ENCODE measurements around the gene HEATR5B. TPM values are rescaled to one million over a fixed set of nuclear protein-coding genes. Genes with fewer than 3 reads are reported as not detected.
"Not testable (repeated sequence)": the region's sequence is repeated elsewhere in the genome, so short reads cannot be mapped to it uniquely, and the experiment has no call there.

HEATR5B gene
- total RNA-seq, 2 donors from 2014 or later, result 21.0 to 35.6 TPM

- no peaks in the 10 kb centered on the region for H3K9me3 ChIP-seq
- H3K36me3 ChIP-seq, result peaks cover under 1% of the 10 kb centered on the region
- no peaks in the 10 kb centered on the region for H3K4me1 ChIP-seq (ENCODE audit: control insufficient read depth in 1 of 2, low read depth in 2 of 2)
- H3K27me3 ChIP-seq (replicated peaks; ENCODE audit: insufficient read depth), result no peaks in the 10 kb centered on the region
- H3K27ac ChIP-seq, result no peak overlapping the region
- DNase-seq (ENCODE audit: low spot score), result no peak
- no peak overlapping the region for H3K4me3 ChIP-seq
- TF ChIP-seq CTCF (IDR thresholded peaks at IDR 0.05), result no peak
- ATAC-seq (ENCODE audit: insufficient number of reproducible peaks, low FRiP score, low read depth), result no peak
Measured at GRCh38 chr2:36988008-36988407, 96.2 kb downstream of the HEATR5B start.

GRCh38 chr2:36982467-36982866, 101.7 kb downstream of the HEATR5B start:
- DNase-seq (ENCODE audit: low spot score) (no peak), ATAC-seq (ENCODE audit: insufficient number of reproducible peaks, low FRiP score, low read depth) (no peak)
- peaks cover 15% of the 10 kb centered on the region for H3K36me3 ChIP-seq
- TF ChIP-seq CTCF (IDR thresholded peaks at IDR 0.05), result no peak
- H3K9me3 ChIP-seq, result no peaks in the 10 kb centered on the region
- H3K27me3 ChIP-seq (replicated peaks; ENCODE audit: insufficient read depth), result no peaks in the 10 kb centered on the region
- no peaks in the 10 kb centered on the region for H3K4me1 ChIP-seq (ENCODE audit: control insufficient read depth in 1 of 2, low read depth in 2 of 2)
- no peak overlapping the region for H3K27ac ChIP-seq
- H3K4me3 ChIP-seq, result no peak overlapping the region

- no peak for DNase-seq (ENCODE audit: low spot score)
Measured at GRCh38 chr2:36981911-36982310, 102.3 kb downstream of the HEATR5B start.

GRCh38 chr2:36979007-36979406, 105.2 kb downstream of the HEATR5B start:
- DNase-seq (ENCODE audit: low spot score); ATAC-seq (ENCODE audit: insufficient number of reproducible peaks, low FRiP score, low read depth); H3K27ac ChIP-seq; H3K4me3 ChIP-seq; H3K27me3 ChIP-seq (replicated peaks; ENCODE audit: insufficient read depth); H3K9me3 ChIP-seq; H3K4me1 ChIP-seq (ENCODE audit: control insufficient read depth in 1 of 2, low read depth in 2 of 2): not testable (repeated sequence)
- H3K36me3 ChIP-seq, result peaks cover 15% of the 10 kb centered on the region

More at GRCh38 chr2:36981911-36982310, 102.3 kb downstream of the HEATR5B start:
- Histone ChIP-seq H3K4me3 (no peak overlapping the region), H3K27me3 (replicated peaks; ENCODE audit: insufficient read depth) (no peaks in the 10 kb centered on the region), H3K9me3 (no peaks in the 10 kb centered on the region), H3K27ac (no peak overlapping the region), H3K4me1 (ENCODE audit: control insufficient read depth in 1 of 2, low read depth in 2 of 2) (no peaks in the 10 kb centered on the region), H3K36me3 (peaks cover 15% of the 10 kb centered on the region)
- no peak for ATAC-seq (ENCODE audit: insufficient number of reproducible peaks, low FRiP score, low read depth)
- TF ChIP-seq CTCF (IDR thresholded peaks at IDR 0.05), result no peak

GRCh38 chr2:36976065-36976464, 108.1 kb downstream of the HEATR5B start:
- Histone ChIP-seq H3K27ac (no peak overlapping the region), H3K4me1 (ENCODE audit: control insufficient read depth in 1 of 2, low read depth in 2 of 2) (no peaks in the 10 kb centered on the region), H3K4me3 (no peak overlapping the region), H3K36me3 (peaks cover 6% of the 10 kb centered on the region), H3K27me3 (replicated peaks; ENCODE audit: insufficient read depth) (no peaks in the 10 kb centered on the region), H3K9me3 (no peaks in the 10 kb centered on the region)
- DNase-seq (ENCODE audit: low spot score) (no peak), ATAC-seq (ENCODE audit: insufficient number of reproducible peaks, low FRiP score, low read depth) (no peak)
- TF ChIP-seq CTCF (IDR thresholded peaks at IDR 0.05), result no peak

GRCh38 chr2:36975306-36975705, 108.9 kb downstream of the HEATR5B start:
- Histone ChIP-seq H3K9me3 (no peaks in the 10 kb centered on the region), H3K4me3 (no peak overlapping the region), H3K4me1 (ENCODE audit: control insufficient read depth in 1 of 2, low read depth in 2 of 2) (no peaks in the 10 kb centered on the region), H3K27ac (no peak overlapping the region), H3K27me3 (replicated peaks; ENCODE audit: insufficient read depth) (no peaks in the 10 kb centered on the region), H3K36me3 (peaks cover 4% of the 10 kb centered on the region)
- DNase-seq (ENCODE audit: low spot score), result no peak
- no peak for ATAC-seq (ENCODE audit: insufficient number of reproducible peaks, low FRiP score, low read depth)
- TF ChIP-seq CTCF (IDR thresholded peaks at IDR 0.05), result no peak
